ENCODE measurements around the gene TM9SF4.
A peak's percentile ranks its signal among the peaks of the same experiment; 100 is the strongest.
"Not testable (repeated sequence)": the region's sequence is repeated elsewhere in the genome, so short reads cannot be mapped to it uniquely, and the experiment has no call there.

TM9SF4 gene

GRCh38 chr20:32190616-32191415 lies 81.3 kb downstream of the TM9SF4 start:
- H3K9me3 ChIP-seq (ENCODE audit: control extremely low read depth in 1 of 5, control insufficient read depth in 4 of 5, insufficient read depth in 2 of 5, low read depth in 1 of 5, low read length in 4 of 5): no peaks in the 10 kb centered on the region
- ChIA-PET CTCF (interaction anchor here (0.8 to 1.1 kb wide), 2 partner anchors 35 to 36 kb away, joined by 3 to 5 read pairs; no protein-coding TSS in a partner anchor), POLR2A (interaction anchor here (0.6 to 1.1 kb wide), 5 partner anchors 11 to 200 kb away, joined by 3 read pairs; no protein-coding TSS in a partner anchor)
- peak overlapping the region in 1 of 2 experiments; percentile 71 for H3K27ac ChIP-seq (ENCODE audit: insufficient read depth in 1 of 2, low read depth in 1 of 2, low read length in 2 of 2, poor library complexity in 1 of 2, severe bottlenecking in 2 of 2)
- peak overlapping the region; percentile 64 to 87 (median 75) for H3K4me3 ChIP-seq (ENCODE audit: control insufficient read depth in 1 of 7, extremely low read depth in 1 of 7, insufficient read depth in 4 of 7, low read depth in 2 of 7, low read length in 6 of 7)
- no peak for DNase-seq
- WGBS (ENCODE audit: insufficient coverage): 49% methylated on average over 11 of the region's 14 CpGs
- peaks cover 0 to 20% (median 18%) of the 10 kb centered on the region in 4 experiments for H3K4me1 ChIP-seq (ENCODE audit: control extremely low read depth in 1 of 4, control insufficient read depth in 4 of 4, insufficient read depth in 4 of 4, low read length in 3 of 4)
- H3K27me3 ChIP-seq (replicated peaks in 2 of 5; ENCODE audit: control insufficient read depth in 4 of 5, insufficient read depth in 5 of 5, low read length in 4 of 5): no peaks in the 10 kb centered on the region
- H3K36me3 ChIP-seq (ENCODE audit: control insufficient read depth in 4 of 4, insufficient read depth in 4 of 4, low read length in 3 of 4): peaks cover 4 to 28% (median 19%) of the 10 kb centered on the region in 4 experiments

GRCh38 chr20:32191422-32191821 lies 81.9 kb downstream of the TM9SF4 start:
- ChIA-PET POLR2A (interaction anchor here (1.1 kb wide), 1 partner anchor 11 kb away, joined by 3 read pairs; no protein-coding TSS in a partner anchor), CTCF (interaction anchor here (0.8 to 1.9 kb wide), 3 partner anchors 11 to 37 kb away, joined by 3 to 5 read pairs (median 4); no protein-coding TSS in a partner anchor)
- 87% methylated on average over 3 of the region's 3 CpGs for WGBS (ENCODE audit: insufficient coverage)

GRCh38 chr20:32191873-32192272 lies 82.4 kb downstream of the TM9SF4 start:
- H3K27ac ChIP-seq (ENCODE audit: insufficient read depth in 1 of 2, low read depth in 1 of 2, low read length in 2 of 2, poor library complexity in 1 of 2, severe bottlenecking in 2 of 2): no peak overlapping the region
- DNase-seq: no peak
- H3K36me3 ChIP-seq (ENCODE audit: control insufficient read depth in 4 of 4, insufficient read depth in 4 of 4, low read length in 3 of 4): peaks cover 5 to 37% (median 28%) of the 10 kb centered on the region in 4 experiments
- no peak overlapping the region for H3K4me3 ChIP-seq (ENCODE audit: control insufficient read depth in 1 of 7, extremely low read depth in 1 of 7, insufficient read depth in 4 of 7, low read depth in 2 of 7, low read length in 6 of 7)
- no peaks in the 10 kb centered on the region for H3K9me3 ChIP-seq (ENCODE audit: control extremely low read depth in 1 of 5, control insufficient read depth in 4 of 5, insufficient read depth in 2 of 5, low read depth in 1 of 5, low read length in 4 of 5)
- POLR2A ChIA-PET: interaction anchor here (1.1 kb wide), 1 partner anchor 10 kb away, joined by 3 read pairs; no protein-coding TSS in a partner anchor
- CTCF ChIA-PET: interaction anchor here (1.9 kb wide), 1 partner anchor 10 kb away, joined by 4 read pairs; no protein-coding TSS in a partner anchor
- no peaks in the 10 kb centered on the region for H3K27me3 ChIP-seq (replicated peaks in 2 of 5; ENCODE audit: control insufficient read depth in 4 of 5, insufficient read depth in 5 of 5, low read length in 4 of 5)
- peaks cover 0 to 20% (median 18%) of the 10 kb centered on the region in 4 experiments for H3K4me1 ChIP-seq (ENCODE audit: control extremely low read depth in 1 of 4, control insufficient read depth in 4 of 4, insufficient read depth in 4 of 4, low read length in 3 of 4)

More at GRCh38 chr20:32191422-32191821, 81.9 kb downstream of the TM9SF4 start:
- Histone ChIP-seq H3K27me3 (replicated peaks in 2 of 5; ENCODE audit: control insufficient read depth in 4 of 5, insufficient read depth in 5 of 5, low read length in 4 of 5) (no peaks in the 10 kb centered on the region), H3K4me3 (ENCODE audit: control insufficient read depth in 1 of 7, extremely low read depth in 1 of 7, insufficient read depth in 4 of 7, low read depth in 2 of 7, low read length in 6 of 7) (no peak overlapping the region), H3K27ac (ENCODE audit: insufficient read depth in 1 of 2, low read depth in 1 of 2, low read length in 2 of 2, poor library complexity in 1 of 2, severe bottlenecking in 2 of 2) (no peak overlapping the region), H3K4me1 (ENCODE audit: control extremely low read depth in 1 of 4, control insufficient read depth in 4 of 4, insufficient read depth in 4 of 4, low read length in 3 of 4) (peaks cover 0 to 20% (median 18%) of the 10 kb centered on the region in 4 experiments), H3K36me3 (ENCODE audit: control insufficient read depth in 4 of 4, insufficient read depth in 4 of 4, low read length in 3 of 4) (peaks cover 5 to 34% (median 25%) of the 10 kb centered on the region in 4 experiments), H3K9me3 (ENCODE audit: control extremely low read depth in 1 of 5, control insufficient read depth in 4 of 5, insufficient read depth in 2 of 5, low read depth in 1 of 5, low read length in 4 of 5) (no peaks in the 10 kb centered on the region)
- no peak for DNase-seq

GRCh38 chr20:32192698-32193097 lies 83.2 kb downstream of the TM9SF4 start:
- ChIA-PET POLR2A (no interaction called here), CTCF (interaction anchor here (1.9 kb wide), 1 partner anchor 9 kb away, joined by 4 read pairs; no protein-coding TSS in a partner anchor)
- H3K27ac ChIP-seq (ENCODE audit: insufficient read depth in 1 of 2, low read depth in 1 of 2, low read length in 2 of 2, poor library complexity in 1 of 2, severe bottlenecking in 2 of 2): no peak overlapping the region
- H3K9me3 ChIP-seq (ENCODE audit: control extremely low read depth in 1 of 5, control insufficient read depth in 4 of 5, insufficient read depth in 2 of 5, low read depth in 1 of 5, low read length in 4 of 5): no peaks in the 10 kb centered on the region
- no peak for DNase-seq
- H3K36me3 ChIP-seq (ENCODE audit: control insufficient read depth in 4 of 4, insufficient read depth in 4 of 4, low read length in 3 of 4): peaks cover 9 to 45% (median 35%) of the 10 kb centered on the region in 4 experiments
- peaks cover 0 to 20% (median 18%) of the 10 kb centered on the region in 4 experiments for H3K4me1 ChIP-seq (ENCODE audit: control extremely low read depth in 1 of 4, control insufficient read depth in 4 of 4, insufficient read depth in 4 of 4, low read length in 3 of 4)
- H3K27me3 ChIP-seq (replicated peaks in 2 of 5; ENCODE audit: control insufficient read depth in 4 of 5, insufficient read depth in 5 of 5, low read length in 4 of 5): no peaks in the 10 kb centered on the region
- WGBS (ENCODE audit: insufficient coverage): 82% methylated on average over 3 of the region's 3 CpGs
- no peak overlapping the region for H3K4me3 ChIP-seq (ENCODE audit: control insufficient read depth in 1 of 7, extremely low read depth in 1 of 7, insufficient read depth in 4 of 7, low read depth in 2 of 7, low read length in 6 of 7)

DNA sequence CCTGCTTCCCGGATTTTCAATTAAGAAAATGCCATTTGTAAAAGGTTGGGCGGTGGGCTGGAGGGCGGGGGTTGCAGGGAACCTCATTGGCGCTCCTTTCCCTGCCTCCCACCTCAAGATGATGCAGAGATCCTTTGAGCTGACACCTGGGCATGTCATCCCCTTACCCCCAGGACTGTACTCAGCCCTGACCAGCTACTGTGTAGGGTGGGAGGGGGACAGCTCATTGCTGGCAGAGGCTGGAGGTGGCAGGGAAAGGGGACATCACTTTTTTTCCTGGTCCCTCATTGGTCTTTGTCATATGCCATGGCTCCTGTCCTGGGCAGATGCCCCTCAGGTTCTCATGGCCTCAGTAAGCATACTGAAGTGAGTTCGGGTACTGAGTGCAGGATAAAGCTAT lies 83.8 kb downstream of the TM9SF4 start:
- peaks cover 0 to 20% (median 17%) of the 10 kb centered on the region in 4 experiments for H3K4me1 ChIP-seq (ENCODE audit: control extremely low read depth in 1 of 4, control insufficient read depth in 4 of 4, insufficient read depth in 4 of 4, low read length in 3 of 4)
- H3K27ac ChIP-seq (ENCODE audit: insufficient read depth in 1 of 2, low read depth in 1 of 2, low read length in 2 of 2, poor library complexity in 1 of 2, severe bottlenecking in 2 of 2); POLR2A ChIA-PET; H3K9me3 ChIP-seq (ENCODE audit: control extremely low read depth in 1 of 5, control insufficient read depth in 4 of 5, insufficient read depth in 2 of 5, low read depth in 1 of 5, low read length in 4 of 5); H3K27me3 ChIP-seq (replicated peaks in 2 of 5; ENCODE audit: control insufficient read depth in 4 of 5, insufficient read depth in 5 of 5, low read length in 4 of 5); H3K4me3 ChIP-seq (ENCODE audit: control insufficient read depth in 1 of 7, extremely low read depth in 1 of 7, insufficient read depth in 4 of 7, low read depth in 2 of 7, low read length in 6 of 7); DNase-seq: not testable (repeated sequence)
- H3K36me3 ChIP-seq (ENCODE audit: control insufficient read depth in 4 of 4, insufficient read depth in 4 of 4, low read length in 3 of 4): peaks cover 11 to 52% (median 39%) of the 10 kb centered on the region in 4 experiments
- CTCF ChIA-PET: interaction anchor here (1.2 to 1.9 kb wide), 2 partner anchors 9 to 12 kb away, joined by 3 to 4 read pairs; no protein-coding TSS in a partner anchor
- 100% methylated on average over 5 of the region's 5 CpGs for WGBS (ENCODE audit: insufficient coverage)

DNA sequence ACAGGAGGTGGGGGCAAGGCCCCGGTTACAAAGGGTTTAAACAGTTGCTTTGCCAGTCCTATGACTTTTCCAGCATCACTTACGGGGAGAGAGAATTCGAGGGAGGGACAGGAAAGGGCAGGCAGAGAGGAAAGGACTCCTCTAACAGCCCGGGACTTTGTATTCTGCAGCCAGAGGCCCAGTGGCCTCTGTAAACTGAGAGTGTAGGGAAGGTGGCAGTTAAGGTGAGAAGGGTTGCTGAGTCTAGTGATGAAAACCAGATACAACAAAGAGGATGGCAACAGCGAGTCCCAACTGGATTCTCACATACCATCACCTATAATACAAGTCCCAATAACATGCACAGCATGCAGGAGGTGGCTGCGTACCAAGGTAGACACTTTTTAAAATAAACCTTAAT lies 84.5 kb downstream of the TM9SF4 start:
- Histone ChIP-seq H3K9me3 (ENCODE audit: control extremely low read depth in 1 of 5, control insufficient read depth in 4 of 5, insufficient read depth in 2 of 5, low read depth in 1 of 5, low read length in 4 of 5) (no peaks in the 10 kb centered on the region), H3K4me3 (ENCODE audit: control insufficient read depth in 1 of 7, extremely low read depth in 1 of 7, insufficient read depth in 4 of 7, low read depth in 2 of 7, low read length in 6 of 7) (no peak overlapping the region), H3K36me3 (ENCODE audit: control insufficient read depth in 4 of 4, insufficient read depth in 4 of 4, low read length in 3 of 4) (peaks cover 12 to 53% (median 44%) of the 10 kb centered on the region in 4 experiments), H3K27ac (ENCODE audit: insufficient read depth in 1 of 2, low read depth in 1 of 2, low read length in 2 of 2, poor library complexity in 1 of 2, severe bottlenecking in 2 of 2) (no peak overlapping the region), H3K4me1 (ENCODE audit: control extremely low read depth in 1 of 4, control insufficient read depth in 4 of 4, insufficient read depth in 4 of 4, low read length in 3 of 4) (peaks cover 0 to 17% (median 15%) of the 10 kb centered on the region in 4 experiments), H3K27me3 (replicated peaks in 2 of 5; ENCODE audit: control insufficient read depth in 4 of 5, insufficient read depth in 5 of 5, low read length in 4 of 5) (no peaks in the 10 kb centered on the region)
- 98% methylated on average over 6 of the region's 6 CpGs for WGBS (ENCODE audit: insufficient coverage)
- no peak for DNase-seq
- ChIA-PET POLR2A (no interaction called here), CTCF (interaction anchor here (1.2 kb wide), 1 partner anchor 11 kb away, joined by 3 read pairs; no protein-coding TSS in a partner anchor)

- CTCF ChIA-PET: no interaction called here
- H3K27me3 ChIP-seq (replicated peaks in 2 of 5; ENCODE audit: control insufficient read depth in 4 of 5, insufficient read depth in 5 of 5, low read length in 4 of 5): no peaks in the 10 kb centered on the region
- WGBS (ENCODE audit: insufficient coverage): 95% methylated on average over 7 of the region's 7 CpGs
- POLR2A ChIA-PET: no interaction called here
- no peak overlapping the region for H3K27ac ChIP-seq (ENCODE audit: insufficient read depth in 1 of 2, low read depth in 1 of 2, low read length in 2 of 2, poor library complexity in 1 of 2, severe bottlenecking in 2 of 2)
- DNase-seq: no peak
- H3K36me3 ChIP-seq (ENCODE audit: control insufficient read depth in 4 of 4, insufficient read depth in 4 of 4, low read length in 3 of 4): peaks cover 17 to 63% (median 54%) of the 10 kb centered on the region in 4 experiments
- H3K4me3 ChIP-seq (ENCODE audit: control insufficient read depth in 1 of 7, extremely low read depth in 1 of 7, insufficient read depth in 4 of 7, low read depth in 2 of 7, low read length in 6 of 7): no peak overlapping the region
- peaks cover 0 to 5% (median 3%) of the 10 kb centered on the region in 4 experiments for H3K4me1 ChIP-seq (ENCODE audit: control extremely low read depth in 1 of 4, control insufficient read depth in 4 of 4, insufficient read depth in 4 of 4, low read length in 3 of 4)
- H3K9me3 ChIP-seq (ENCODE audit: control extremely low read depth in 1 of 5, control insufficient read depth in 4 of 5, insufficient read depth in 2 of 5, low read depth in 1 of 5, low read length in 4 of 5): no peaks in the 10 kb centered on the region
These were observed 86.1 kb downstream of the TM9SF4 start for GRCh38 chr20:32195581-32195980.

Data from common myeloid progenitor, CD34-positive (primary cell).